ENCODE data around the gene TMEM269.

GRCh38 chr1:42774928-42775526 is 9.8 kb upstream of the TMEM269 start:
- no peak for TF ChIP-seq POLR2A (IDR thresholded peaks at IDR 0.05; ENCODE audit: low read depth, low read length)
- no peak for TF ChIP-seq POU2F2 (IDR thresholded peaks at IDR 0.05; ENCODE audit: low read depth, low read length)
- TF ChIP-seq TAF1 (IDR thresholded peaks at IDR 0.05; ENCODE audit: low read depth, low read length), result no peak
- no peak for TF ChIP-seq POLR2AphosphoS5 (IDR thresholded peaks at IDR 0.05; ENCODE audit: low read depth, low read length)
- TF ChIP-seq SPI1 (IDR thresholded peaks at IDR 0.05; ENCODE audit: low read depth, low read length), result no peak
- TF ChIP-seq PAX5 (IDR thresholded peaks at IDR 0.05; ENCODE audit: insufficient read depth, low read length, severe bottlenecking), result no peak
